HepG2 (cell line): ENCODE results near the gene ZNF30. TPM values are rescaled to one million over a fixed set of nuclear protein-coding genes. Genes with fewer than 3 reads are reported as not detected.
A peak's percentile ranks its signal among the peaks of the same experiment; 100 is the strongest.

Experiments used
- AGO1 ChIP-seq: fragments of 200-400 bp; formaldehyde crosslinking; IDR thresholded peaks from 2 replicates; pipeline ENCODE4 v1.6.1; 2017; ENCODE audit warnings: mild to moderate bottlenecking, low read depth, low read length, moderate library complexity; ENCODE audit not compliant: poor library complexity, severe bottlenecking
- CAMTA2 ChIP-seq: sonication (generic); formaldehyde crosslinking; IDR thresholded peaks from 2 replicates; pipeline ENCODE4 v1.4.0; 2020; ENCODE audit warnings: mild to moderate bottlenecking, missing genetic modification reagents, borderline replicate concordance
- GATA4 ChIP-seq: sonication (generic); IDR thresholded peaks from 2 replicates; pipeline ENCODE4 v1.6.1; 2016; ENCODE audit warnings: antibody characterized with exemption, low read depth, borderline replicate concordance
- IKZF5 ChIP-seq: IDR thresholded peaks from 2 replicates; pipeline ENCODE4 v1.6.1; 2018; ENCODE audit warnings: missing genetic modification reagents, mild to moderate bottlenecking, missing compliant biosample characterization
- REPIN1 ChIP-seq: sonication (generic); formaldehyde crosslinking; IDR thresholded peaks from 2 replicates; pipeline ENCODE4 v1.8.0; 2022; ENCODE audit warnings: missing genetic modification reagents, low read depth, mild to moderate bottlenecking, borderline replicate concordance
- ZBTB44 ChIP-seq: sonication (generic); formaldehyde crosslinking; IDR thresholded peaks from 2 replicates; pipeline ENCODE4 v1.4.0; 2020; ENCODE audit warnings: missing genetic modification reagents
- ZIK1 ChIP-seq: sonication (generic); formaldehyde crosslinking; IDR thresholded peaks from 2 replicates; pipeline ENCODE4 v1.5.0; 2020; ENCODE audit warnings: mild to moderate bottlenecking, low read depth, missing genetic modification reagents, borderline replicate concordance
- ZNF329 ChIP-seq: sonication (generic); formaldehyde crosslinking; IDR thresholded peaks from 2 replicates; pipeline ENCODE4 v1.9.0; 2021; ENCODE audit warnings: low read depth, mild to moderate bottlenecking, missing genetic modification reagents
- ZNF546 ChIP-seq: sonication (generic); formaldehyde crosslinking; conservative IDR thresholded peaks from 2 replicates; pipeline ENCODE4 v1.8.1; 2023; ENCODE audit warnings: mild to moderate bottlenecking, missing genetic modification reagents
- polyA plus RNA-seq, 8 experiments: library from polyadenylated mRNA; depleted of rRNA in 3 of 8; stranded (reverse) in 7 of 8; unstranded in 1 of 8; fragments of >200 nt; fragmentation: Illumina TruSeq in 4 of 8; extraction: Trizol in 4 of 8; gene quantifications; 2 replicates each; pipeline versions ENCODE4 v1.2.1 to v1.2.3, GENCODE V29; 2011 to 2016; ENCODE audit warnings: low read depth in 4 of 8, missing spikeins in 1 of 8, mixed read lengths in 1 of 8; ENCODE audit not compliant: insufficient read depth in 1 of 8
- total RNA-seq, 5 experiments: library from RNA; depleted of rRNA; stranded (reverse); fragments of >200 nt; fragmentation: Illumina TruSeq; extraction: Trizol; gene quantifications; 2 replicates each; pipeline ENCODE4 v1.2.3, GENCODE V29; 2016; ENCODE audit warnings: low read depth in 1 of 5
- TF ChIP-seq, protein P1 (sequence below): sonication (generic); formaldehyde crosslinking; IDR thresholded peaks from one replicate; pipeline ENCODE4 v1.5.1; 2020; ENCODE audit warnings: mild to moderate bottlenecking, missing genetic modification reagents; ENCODE audit errors: not compliant biosample characterization
- TF ChIP-seq, protein P2 (sequence below): sonication (generic); formaldehyde crosslinking; IDR thresholded peaks from 2 replicates; pipeline ENCODE4 v1.5.1; 2020; ENCODE audit warnings: missing genetic modification reagents, mild to moderate bottlenecking, borderline replicate concordance

The ZNF30 gene
- total and polyA plus RNA-seq, 2 of the 13 experiments (the other 11 are each of a cell fraction or from before 2014, with no cell fraction given): 2.3 to 4.4 TPM

DNA sequence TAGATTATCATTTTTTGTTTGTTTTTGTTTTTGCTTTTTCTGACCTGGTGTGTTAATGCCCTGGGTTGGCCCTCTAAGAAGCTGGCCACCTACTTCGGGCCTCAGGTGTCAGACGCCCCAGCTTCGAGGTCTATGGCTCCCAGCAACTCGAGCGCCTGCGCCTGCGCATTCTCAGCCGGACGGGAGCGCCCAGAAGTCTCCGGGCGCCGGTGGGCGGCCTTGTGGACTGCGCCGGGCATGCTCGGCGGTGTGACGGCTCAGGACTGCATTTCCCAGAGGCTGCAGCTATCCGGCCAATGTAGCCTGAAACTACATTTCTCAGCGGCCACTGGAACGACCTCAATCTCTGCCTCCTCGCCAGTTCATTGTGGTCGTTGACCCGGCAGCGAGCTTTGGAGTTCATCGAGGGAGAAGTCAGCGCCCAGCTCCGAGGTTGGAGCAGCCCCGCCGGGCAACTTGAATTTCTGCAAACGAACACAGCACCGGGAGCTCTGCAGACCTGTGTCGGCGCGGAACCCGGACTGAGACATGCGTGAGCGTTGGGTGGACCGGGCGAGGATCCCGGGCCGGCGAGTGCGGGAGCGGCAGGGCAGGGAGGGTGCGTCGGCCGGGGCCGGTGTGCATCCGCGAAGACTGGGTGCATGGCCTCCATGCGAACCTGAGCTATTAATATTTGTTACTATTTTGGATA lies at the start of gene ZNF30 (continued):
- TF ChIP-seq, protein P1, sequence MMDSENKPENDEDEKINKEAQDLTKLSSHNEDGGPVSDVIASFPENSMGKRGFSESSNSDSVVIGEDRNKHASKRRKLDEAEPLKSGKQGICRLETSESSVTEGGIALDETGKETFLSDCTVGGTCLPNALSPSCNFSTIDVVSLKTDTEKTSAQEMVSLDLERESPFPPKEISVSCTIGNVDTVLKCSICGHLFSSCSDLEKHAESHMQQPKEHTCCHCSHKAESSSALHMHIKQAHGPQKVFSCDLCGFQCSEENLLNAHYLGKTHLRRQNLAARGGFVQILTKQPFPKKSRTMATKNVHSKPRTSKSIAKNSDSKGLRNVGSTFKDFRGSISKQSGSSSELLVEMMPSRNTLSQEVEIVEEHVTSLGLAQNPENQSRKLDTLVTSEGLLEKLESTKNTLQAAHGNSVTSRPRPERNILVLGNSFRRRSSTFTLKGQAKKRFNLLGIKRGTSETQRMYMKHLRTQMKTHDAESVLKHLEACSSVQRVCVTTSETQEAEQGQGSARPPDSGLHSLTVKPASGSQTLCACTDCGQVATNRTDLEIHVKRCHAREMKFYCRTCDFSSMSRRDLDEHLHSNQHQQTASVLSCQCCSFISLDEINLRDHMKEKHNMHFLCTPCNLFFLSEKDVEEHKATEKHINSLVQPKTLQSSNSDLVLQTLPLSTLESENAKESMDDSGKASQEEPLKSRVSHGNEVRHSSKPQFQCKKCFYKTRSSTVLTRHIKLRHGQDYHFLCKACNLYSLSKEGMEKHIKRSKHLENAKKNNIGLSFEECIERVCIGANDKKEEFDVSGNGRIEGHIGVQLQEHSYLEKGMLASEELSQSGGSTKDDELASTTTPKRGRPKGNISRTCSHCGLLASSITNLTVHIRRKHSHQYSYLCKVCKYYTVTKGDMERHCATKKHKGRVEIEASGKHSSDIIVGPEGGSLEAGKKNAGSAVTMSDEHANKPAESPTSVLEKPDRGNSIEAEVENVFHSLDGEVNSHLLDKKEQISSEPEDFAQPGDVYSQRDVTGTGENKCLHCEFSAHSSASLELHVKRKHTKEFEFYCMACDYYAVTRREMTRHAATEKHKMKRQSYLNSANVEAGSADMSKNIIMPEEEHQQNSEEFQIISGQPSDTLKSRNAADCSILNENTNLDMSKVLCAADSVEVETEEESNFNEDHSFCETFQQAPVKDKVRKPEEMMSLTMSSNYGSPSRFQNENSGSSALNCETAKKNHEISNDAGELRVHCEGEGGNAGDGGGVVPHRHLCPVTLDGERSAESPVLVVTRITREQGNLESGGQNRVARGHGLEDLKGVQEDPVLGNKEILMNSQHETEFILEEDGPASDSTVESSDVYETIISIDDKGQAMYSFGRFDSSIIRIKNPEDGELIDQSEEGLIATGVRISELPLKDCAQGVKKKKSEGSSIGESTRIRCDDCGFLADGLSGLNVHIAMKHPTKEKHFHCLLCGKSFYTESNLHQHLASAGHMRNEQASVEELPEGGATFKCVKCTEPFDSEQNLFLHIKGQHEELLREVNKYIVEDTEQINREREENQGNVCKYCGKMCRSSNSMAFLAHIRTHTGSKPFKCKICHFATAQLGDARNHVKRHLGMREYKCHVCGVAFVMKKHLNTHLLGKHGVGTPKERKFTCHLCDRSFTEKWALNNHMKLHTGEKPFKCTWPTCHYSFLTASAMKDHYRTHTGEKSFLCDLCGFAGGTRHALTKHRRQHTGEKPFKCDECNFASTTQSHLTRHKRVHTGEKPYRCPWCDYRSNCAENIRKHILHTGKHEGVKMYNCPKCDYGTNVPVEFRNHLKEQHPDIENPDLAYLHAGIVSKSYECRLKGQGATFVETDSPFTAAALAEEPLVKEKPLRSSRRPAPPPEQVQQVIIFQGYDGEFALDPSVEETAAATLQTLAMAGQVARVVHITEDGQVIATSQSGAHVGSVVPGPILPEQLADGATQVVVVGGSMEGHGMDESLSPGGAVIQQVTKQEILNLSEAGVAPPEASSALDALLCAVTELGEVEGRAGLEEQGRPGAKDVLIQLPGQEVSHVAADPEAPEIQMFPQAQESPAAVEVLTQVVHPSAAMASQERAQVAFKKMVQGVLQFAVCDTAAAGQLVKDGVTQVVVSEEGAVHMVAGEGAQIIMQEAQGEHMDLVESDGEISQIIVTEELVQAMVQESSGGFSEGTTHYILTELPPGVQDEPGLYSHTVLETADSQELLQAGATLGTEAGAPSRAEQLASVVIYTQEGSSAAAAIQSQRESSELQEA (CRISPR knock-in tag): peak; percentile 95
- TF ChIP-seq REPIN1 (CRISPR knock-in tag) (peak; percentile 54; the same call in 1 of the 2 replicates), CAMTA2 (no peak), ZNF329 (CRISPR knock-in tag) (no peak), AGO1 (no peak), ZBTB44 (CRISPR knock-in tag) (no peak), IKZF5 (peak; percentile 72), ZIK1 (CRISPR knock-in tag) (0 out of 2 replicates have a peak, but pooled peaks have one; percentile 64), GATA4 (no peak), ZNF546 (CRISPR knock-in tag) (no peak)
- TF ChIP-seq, protein P2, sequence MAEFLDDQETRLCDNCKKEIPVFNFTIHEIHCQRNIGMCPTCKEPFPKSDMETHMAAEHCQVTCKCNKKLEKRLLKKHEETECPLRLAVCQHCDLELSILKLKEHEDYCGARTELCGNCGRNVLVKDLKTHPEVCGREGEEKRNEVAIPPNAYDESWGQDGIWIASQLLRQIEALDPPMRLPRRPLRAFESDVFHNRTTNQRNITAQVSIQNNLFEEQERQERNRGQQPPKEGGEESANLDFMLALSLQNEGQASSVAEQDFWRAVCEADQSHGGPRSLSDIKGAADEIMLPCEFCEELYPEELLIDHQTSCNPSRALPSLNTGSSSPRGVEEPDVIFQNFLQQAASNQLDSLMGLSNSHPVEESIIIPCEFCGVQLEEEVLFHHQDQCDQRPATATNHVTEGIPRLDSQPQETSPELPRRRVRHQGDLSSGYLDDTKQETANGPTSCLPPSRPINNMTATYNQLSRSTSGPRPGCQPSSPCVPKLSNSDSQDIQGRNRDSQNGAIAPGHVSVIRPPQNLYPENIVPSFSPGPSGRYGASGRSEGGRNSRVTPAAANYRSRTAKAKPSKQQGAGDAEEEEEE: no peak
